GM21360 (cell line): Measurements from ENCODE around the gene DNASE2B.

ENCODE experiments used
- ATAC-seq: cut with Tn5 transposase; IDR thresholded peaks from one replicate; pipeline ENCODE4 v1.9.1; 2021; ENCODE audit warnings: mild to moderate bottlenecking, moderate library complexity; ENCODE audit not compliant: unreplicated experiment

The DNASE2B gene

GRCh38 chr1:84398175-84399155 lies at the start of gene DNASE2B:
Gene DNASE2B, plus strand, starts transcription at chr1:84398484. Its CDS starts 81 bp downstream, at chr1:84398565.
- ATAC-seq = no peak

GRCh38 chr1:84348759-84349158 lies 49.5 kb upstream of the DNASE2B start:
- no peak for ATAC-seq

GRCh38 chr1:84350104-84350503 lies 48.2 kb upstream of the DNASE2B start:
- ATAC-seq = no peak

GRCh38 chr1:84350550-84350949 lies 47.7 kb upstream of the DNASE2B start:
- no peak for ATAC-seq

- ATAC-seq = no peak
These were observed 45.8 kb upstream of the DNASE2B start for GRCh38 chr1:84352298-84353106.

GRCh38 chr1:84353695-84354094 lies 44.6 kb upstream of the DNASE2B start:
- ATAC-seq = no peak

- no peak for ATAC-seq
These were observed 42.7 kb upstream of the DNASE2B start for GRCh38 chr1:84355556-84355955.

GRCh38 chr1:84356881-84357280 lies 41.4 kb upstream of the DNASE2B start:
- no peak for ATAC-seq

GRCh38 chr1:84358695-84359094 lies 39.6 kb upstream of the DNASE2B start:
- ATAC-seq = no peak

- ATAC-seq = no peak
These were observed 38.0 kb upstream of the DNASE2B start for GRCh38 chr1:84360316-84360715.

- ATAC-seq = no peak
These were observed 36.5 kb upstream of the DNASE2B start for GRCh38 chr1:84361796-84362195.

- no peak for ATAC-seq
These were observed 35.3 kb upstream of the DNASE2B start for GRCh38 chr1:84363019-84363418.

- no peak for ATAC-seq
These were observed 34.7 kb upstream of the DNASE2B start for GRCh38 chr1:84363622-84364021.

GRCh38 chr1:84365225-84366221 lies 32.8 kb upstream of the DNASE2B start:
- ATAC-seq = no peak

GRCh38 chr1:84366786-84367185 lies 31.5 kb upstream of the DNASE2B start:
- ATAC-seq = no peak

GRCh38 chr1:84367219-84367618 lies 31.1 kb upstream of the DNASE2B start:
- no peak for ATAC-seq

GRCh38 chr1:84368441-84368840 lies 29.8 kb upstream of the DNASE2B start:
- ATAC-seq = no peak

- no peak for ATAC-seq
These were observed 28.0 kb upstream of the DNASE2B start for GRCh38 chr1:84370266-84370665.

- ATAC-seq = no peak
These were observed 27.4 kb upstream of the DNASE2B start for GRCh38 chr1:84370831-84371394.
